GM12873 (cell line): ENCODE data around the gene SCARF1.

Experiments
- TF ChIP-seq, protein P1 (sequence below): IDR thresholded peaks from 2 replicates; pipeline ENCODE4 v1.5.1; 2012; ENCODE audit warnings: low read depth, mild to moderate bottlenecking, moderate library complexity, low read length, control low read depth; ENCODE audit not compliant: insufficient read depth; ENCODE audit errors: missing control alignments

SCARF1 gene

DNA sequence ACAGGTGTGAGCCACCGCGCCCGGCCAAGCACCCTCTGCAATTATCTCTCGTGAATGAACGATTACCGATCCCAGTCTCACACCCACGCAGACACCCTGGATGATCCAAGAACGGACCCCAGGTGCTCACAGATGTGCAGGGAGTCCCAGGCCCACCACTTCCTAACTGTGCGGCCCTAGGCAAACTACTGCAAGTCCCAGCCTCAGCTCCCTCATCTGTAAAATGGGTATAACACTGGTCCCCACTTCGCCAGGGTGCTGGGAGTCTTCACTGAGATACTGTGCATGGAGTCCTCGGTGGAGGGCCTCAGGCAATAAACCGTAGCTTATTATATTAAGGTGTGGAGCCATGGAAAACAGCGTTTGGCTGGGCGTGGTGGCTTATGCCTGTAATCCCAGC, 61.4 kb downstream of the SCARF1 start:
- TF ChIP-seq, protein P1, sequence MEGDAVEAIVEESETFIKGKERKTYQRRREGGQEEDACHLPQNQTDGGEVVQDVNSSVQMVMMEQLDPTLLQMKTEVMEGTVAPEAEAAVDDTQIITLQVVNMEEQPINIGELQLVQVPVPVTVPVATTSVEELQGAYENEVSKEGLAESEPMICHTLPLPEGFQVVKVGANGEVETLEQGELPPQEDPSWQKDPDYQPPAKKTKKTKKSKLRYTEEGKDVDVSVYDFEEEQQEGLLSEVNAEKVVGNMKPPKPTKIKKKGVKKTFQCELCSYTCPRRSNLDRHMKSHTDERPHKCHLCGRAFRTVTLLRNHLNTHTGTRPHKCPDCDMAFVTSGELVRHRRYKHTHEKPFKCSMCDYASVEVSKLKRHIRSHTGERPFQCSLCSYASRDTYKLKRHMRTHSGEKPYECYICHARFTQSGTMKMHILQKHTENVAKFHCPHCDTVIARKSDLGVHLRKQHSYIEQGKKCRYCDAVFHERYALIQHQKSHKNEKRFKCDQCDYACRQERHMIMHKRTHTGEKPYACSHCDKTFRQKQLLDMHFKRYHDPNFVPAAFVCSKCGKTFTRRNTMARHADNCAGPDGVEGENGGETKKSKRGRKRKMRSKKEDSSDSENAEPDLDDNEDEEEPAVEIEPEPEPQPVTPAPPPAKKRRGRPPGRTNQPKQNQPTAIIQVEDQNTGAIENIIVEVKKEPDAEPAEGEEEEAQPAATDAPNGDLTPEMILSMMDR = no peak
